Measurements from ENCODE around the gene STAU1. TPM values are rescaled to one million over a fixed set of nuclear protein-coding genes. Genes with fewer than 3 reads are reported as not detected.

Gene STAU1
- total and polyA plus RNA-seq, 2 of the 13 experiments (the other 11 are each of a cell fraction or from before 2014, with no cell fraction given): 119 to 133 TPM

GRCh38 chr20:49187851-49188641 is at the start of gene STAU1 (continued):
- TF ChIP-seq HNF1A (IDR thresholded peaks at IDR 0.05; ENCODE audit: low read depth) (0 out of 2 replicates have a peak, but pooled peaks have one; percentile 11), HNF1A (CRISPR knock-in tag; IDR thresholded peaks at IDR 0.05; ENCODE audit: borderline replicate concordance) (peak; percentile 89), ZNF616 (CRISPR knock-in tag; IDR thresholded peaks at IDR 0.05; ENCODE audit: low read depth) (peak; percentile 89; the same call in 1 of the 2 replicates), IRF9 (CRISPR knock-in tag; IDR thresholded peaks at IDR 0.05; ENCODE audit: borderline replicate concordance) (peak; percentile 38; the same call in 1 of the 2 replicates), ATF5 (CRISPR knock-in tag; IDR thresholded peaks at IDR 0.05; ENCODE audit: low read depth) (no peak), JARID2 (CRISPR knock-in tag; IDR thresholded peaks at IDR 0.05; ENCODE audit: insufficient replicate concordance) (peak; percentile 79), NFYB (CRISPR knock-in tag; IDR thresholded peaks at IDR 0.05) (peak; percentile 79), MYPOP (CRISPR knock-in tag; IDR thresholded peaks at IDR 0.05) (peak; percentile 95), SNAPC5 (CRISPR knock-in tag; IDR thresholded peaks at IDR 0.05; ENCODE audit: borderline replicate concordance) (peak; percentile 83; the same call in 1 of the 2 replicates), NR3C1 (CRISPR knock-in tag; IDR thresholded peaks at IDR 0.05) (no peak), TOPORS (CRISPR knock-in tag; IDR thresholded peaks at IDR 0.05) (peak; percentile 92), ZNF639 (CRISPR knock-in tag; conservative IDR thresholded peaks at IDR 0.05) (0 out of 2 replicates have a peak, but pooled peaks have one; percentile 12), GPBP1L1 (CRISPR knock-in tag; IDR thresholded peaks at IDR 0.05) (no peak), GZF1 (CRISPR knock-in tag; IDR thresholded peaks at IDR 0.05) (no peak; the same call in 1 of the 2 replicates), ZNF383 (CRISPR knock-in tag; IDR thresholded peaks at IDR 0.05; ENCODE audit: borderline replicate concordance) (no peak), ZNF138 (CRISPR knock-in tag; IDR thresholded peaks at IDR 0.05; ENCODE audit: low read depth) (peak; percentile 84; the same call in 1 of the 2 replicates)
